AG04450 (cell line): Measurements from ENCODE around the gene TMBIM6. TPM values are rescaled to one million over a fixed set of nuclear protein-coding genes. Genes with fewer than 3 reads are reported as not detected.
"Not testable (repeated sequence)": the region's sequence is repeated elsewhere in the genome, so short reads cannot be mapped to it uniquely, and the experiment has no call there.

Source experiments
- CTCF ChIA-PET: fragments of 300-600, 350-600 bp; formaldehyde crosslinking; extraction: SDS; loops from one replicate; lab custom pipeline; 2022; ENCODE audit warnings: antibody characterized with exemption, inconsistent platforms; lab: Charles Lee
- POLR2A ChIA-PET: fragments of 350-600 bp; formaldehyde crosslinking; extraction: SDS; loops from one replicate; lab custom pipeline; 2021; ENCODE audit warnings: antibody characterized with exemption, inconsistent platforms; lab: Yijun Ruan, JAX
- DNase-seq: peaks from one replicate; pipeline ENCODE4 v3.0.0-alpha.2; 2011; ENCODE audit warnings: low read depth, low spot score
- H3K27ac ChIP-seq: one replicate; pipeline ENCODE4 v1.5.1; 2012; ENCODE audit warnings: low read depth, low read length, control low read depth
- H3K27me3 ChIP-seq: one replicate; pipeline ENCODE4 v1.6.0; 2012; ENCODE audit warnings: low read length; ENCODE audit not compliant: control insufficient read depth, insufficient read depth
- H3K4me3 ChIP-seq: 2 replicates; pipeline ENCODE4 v1.5.1; 2011; ENCODE audit warnings: mild to moderate bottlenecking, low read depth, low read length, control low read depth
- H3K9me3 ChIP-seq: 2 replicates; pipeline ENCODE4 v1.5.1; 2012; ENCODE audit warnings: low read length; ENCODE audit not compliant: control insufficient read depth, insufficient read depth
- polyA plus RNA-seq: library from polyadenylated mRNA; depleted of rRNA; stranded (reverse); fragments of >200 nt; gene quantifications from 2 replicates; pipeline ENCODE4 v1.2.3, GENCODE V29; 2011
- TF ChIP-seq, protein P1 (sequence below): IDR thresholded peaks from 2 replicates; pipeline ENCODE4 v1.5.1; 2011; ENCODE audit warnings: low read depth, low read length, control low read depth, inconsistent platforms

Gene TMBIM6
- polyA plus RNA-seq, 1 experiment, result 906 TPM

DNA sequence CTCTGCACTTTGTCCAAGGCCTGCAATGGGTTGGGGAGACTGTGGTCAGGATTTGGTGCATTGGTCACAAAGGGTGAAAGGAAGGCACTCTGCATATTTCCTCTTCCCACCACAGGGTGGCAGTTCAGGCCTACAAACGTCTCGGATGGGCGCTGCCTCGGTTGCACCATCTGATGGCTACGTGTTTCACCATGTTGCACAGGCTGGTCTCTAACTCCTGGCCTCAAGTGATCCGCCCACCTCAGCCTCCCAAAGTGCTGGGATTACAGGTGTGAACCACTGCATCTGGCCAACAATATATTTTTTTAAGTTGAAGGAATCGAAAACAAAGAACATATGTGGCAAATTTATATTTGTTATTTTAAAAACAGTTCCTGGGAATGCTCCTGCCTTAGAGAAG is 35.1 kb downstream of the TMBIM6 start:
- peak; percentile 56 for DNase-seq
- Histone ChIP-seq H3K4me3 (no peak overlapping the region), H3K27ac (no peak overlapping the region), H3K9me3 (no peaks in the 10 kb centered on the region), H3K27me3 (peaks cover 3% of the 10 kb centered on the region)
- ChIA-PET POLR2A (no interaction called here), CTCF (interaction anchor here (1.8 to 2.7 kb wide), 2 partner anchors 24 to 63 kb away, joined by 5 to 30 read pairs; no protein-coding TSS in a partner anchor)
- TF ChIP-seq, protein P1, sequence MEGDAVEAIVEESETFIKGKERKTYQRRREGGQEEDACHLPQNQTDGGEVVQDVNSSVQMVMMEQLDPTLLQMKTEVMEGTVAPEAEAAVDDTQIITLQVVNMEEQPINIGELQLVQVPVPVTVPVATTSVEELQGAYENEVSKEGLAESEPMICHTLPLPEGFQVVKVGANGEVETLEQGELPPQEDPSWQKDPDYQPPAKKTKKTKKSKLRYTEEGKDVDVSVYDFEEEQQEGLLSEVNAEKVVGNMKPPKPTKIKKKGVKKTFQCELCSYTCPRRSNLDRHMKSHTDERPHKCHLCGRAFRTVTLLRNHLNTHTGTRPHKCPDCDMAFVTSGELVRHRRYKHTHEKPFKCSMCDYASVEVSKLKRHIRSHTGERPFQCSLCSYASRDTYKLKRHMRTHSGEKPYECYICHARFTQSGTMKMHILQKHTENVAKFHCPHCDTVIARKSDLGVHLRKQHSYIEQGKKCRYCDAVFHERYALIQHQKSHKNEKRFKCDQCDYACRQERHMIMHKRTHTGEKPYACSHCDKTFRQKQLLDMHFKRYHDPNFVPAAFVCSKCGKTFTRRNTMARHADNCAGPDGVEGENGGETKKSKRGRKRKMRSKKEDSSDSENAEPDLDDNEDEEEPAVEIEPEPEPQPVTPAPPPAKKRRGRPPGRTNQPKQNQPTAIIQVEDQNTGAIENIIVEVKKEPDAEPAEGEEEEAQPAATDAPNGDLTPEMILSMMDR, result peak; percentile 87

DNA sequence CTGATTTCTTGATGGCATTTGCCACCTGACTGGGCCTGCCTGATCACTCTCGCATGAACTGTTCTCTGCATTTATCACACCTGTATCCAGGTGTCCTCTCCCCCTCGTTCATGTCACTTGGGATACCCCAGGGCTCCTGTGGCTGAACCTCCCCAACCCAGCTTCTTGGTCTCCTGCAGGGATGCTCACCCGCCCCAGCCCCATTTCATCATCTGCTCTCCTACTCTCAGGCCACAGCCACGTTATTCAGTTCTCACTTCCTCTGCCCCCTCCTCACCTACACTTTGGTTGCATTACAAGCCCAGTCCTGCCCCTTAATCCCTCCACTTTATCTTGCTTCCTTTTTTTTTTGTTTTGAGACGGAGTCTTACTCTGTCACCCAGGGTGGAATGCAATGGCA is 35.5 kb downstream of the TMBIM6 start:
- H3K27me3 ChIP-seq, result peaks cover 3% of the 10 kb centered on the region
- H3K4me3 ChIP-seq, result no peak overlapping the region
- no peaks in the 10 kb centered on the region for H3K9me3 ChIP-seq
- TF ChIP-seq, protein P1, result no peak
- no peak overlapping the region for H3K27ac ChIP-seq
- ChIA-PET CTCF (interaction anchor here (0.9 to 2.8 kb wide), 12 partner anchors 20 to 294 kb away, joined by 3 to 30 read pairs (median 5); no protein-coding TSS in a partner anchor), POLR2A (interaction anchor here (0.6 kb wide), 1 partner anchor 56 kb away, joined by 3 read pairs; no protein-coding TSS in a partner anchor)
- DNase-seq, result no peak

DNA sequence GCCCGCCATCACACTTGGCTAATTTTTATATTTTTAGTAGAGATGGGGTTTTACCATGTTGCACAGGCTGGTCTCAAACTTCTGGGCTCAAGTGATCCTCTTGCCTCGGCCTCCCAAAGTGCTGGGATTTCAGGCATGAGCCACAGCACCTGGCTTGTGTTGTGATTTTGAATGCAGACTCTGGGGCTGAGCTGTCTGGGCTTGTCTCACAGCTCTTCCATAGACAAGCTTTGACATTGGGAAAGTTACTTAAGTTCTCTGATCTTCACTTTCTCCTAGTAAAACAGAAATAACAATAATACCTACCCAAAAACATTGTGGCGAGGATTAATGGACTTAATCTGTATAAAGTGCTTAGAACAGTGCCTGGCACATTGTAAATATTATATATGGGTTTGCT is 36.0 kb downstream of the TMBIM6 start:
- ChIA-PET POLR2A (interaction anchor here (0.6 kb wide), 1 partner anchor 55 kb away, joined by 3 read pairs; no protein-coding TSS in a partner anchor), CTCF (interaction anchor here (0.6 to 2.8 kb wide), 20 partner anchors 13 to 294 kb away, joined by 3 to 30 read pairs (median 5); partner anchors contain the start of gene TMBIM6)
- TF ChIP-seq, protein P1, result no peak
- Histone ChIP-seq H3K4me3 (no peak overlapping the region), H3K27ac (no peak overlapping the region), H3K9me3 (no peaks in the 10 kb centered on the region), H3K27me3 (peaks cover 3% of the 10 kb centered on the region)
- no peak for DNase-seq

DNA sequence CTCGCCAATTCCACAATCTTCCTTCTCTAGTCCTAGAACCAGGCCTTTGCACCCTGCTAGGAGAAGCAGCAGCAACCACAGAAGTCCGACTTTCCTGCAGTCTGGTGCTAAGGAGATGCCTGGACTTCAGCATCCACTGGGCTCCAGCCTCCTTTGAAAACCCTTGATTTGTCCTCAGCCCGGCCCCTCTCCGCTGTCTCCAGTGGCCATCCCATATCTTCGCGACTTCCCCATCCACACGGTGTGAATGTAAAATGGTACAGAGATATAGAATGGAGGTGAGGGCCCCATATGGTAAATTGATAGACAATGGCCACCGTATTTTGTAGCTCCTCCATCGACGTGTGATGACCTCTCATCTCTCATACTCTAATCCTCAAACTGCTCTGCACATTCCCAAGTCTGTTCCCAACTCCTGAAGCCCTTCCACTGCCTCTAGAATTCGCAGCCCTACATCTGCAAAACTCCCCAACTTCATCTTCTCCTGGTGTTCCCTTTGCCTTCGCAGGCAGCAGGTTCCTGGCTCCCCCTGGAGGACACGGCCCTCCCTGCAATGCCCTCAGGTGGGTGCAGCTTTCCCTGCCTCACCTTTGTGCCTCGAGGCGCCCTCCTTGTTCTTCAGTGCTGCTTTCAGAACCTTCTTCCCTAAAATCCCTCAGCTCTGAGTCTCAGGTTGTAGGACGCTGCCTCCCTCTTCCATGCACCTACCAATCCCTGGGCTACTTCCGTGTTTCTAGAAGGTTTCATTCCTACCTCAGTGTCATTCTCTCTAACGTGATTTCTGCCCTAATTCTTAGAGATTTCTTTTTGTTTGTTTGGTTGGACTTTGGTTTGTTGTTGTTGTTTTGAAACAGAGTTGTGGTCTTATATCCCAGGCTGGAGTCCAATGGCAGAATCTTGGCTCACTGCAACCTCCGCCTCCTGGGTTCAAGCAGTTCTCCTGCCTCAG is 36.7 kb downstream of the TMBIM6 start:
- Histone ChIP-seq H3K9me3 (no peaks in the 10 kb centered on the region), H3K4me3 (no peak overlapping the region), H3K27ac (no peak overlapping the region), H3K27me3 (peaks cover 3% of the 10 kb centered on the region)
- TF ChIP-seq, protein P1, result peak; percentile 90
- no peak for DNase-seq
- CTCF ChIA-PET, result interaction anchor here (0.6 to 2.8 kb wide), 22 partner anchors 10 to 293 kb away, joined by 3 to 30 read pairs (median 5); partner anchors contain the start of gene TMBIM6
- POLR2A ChIA-PET, result no interaction called here

DNA sequence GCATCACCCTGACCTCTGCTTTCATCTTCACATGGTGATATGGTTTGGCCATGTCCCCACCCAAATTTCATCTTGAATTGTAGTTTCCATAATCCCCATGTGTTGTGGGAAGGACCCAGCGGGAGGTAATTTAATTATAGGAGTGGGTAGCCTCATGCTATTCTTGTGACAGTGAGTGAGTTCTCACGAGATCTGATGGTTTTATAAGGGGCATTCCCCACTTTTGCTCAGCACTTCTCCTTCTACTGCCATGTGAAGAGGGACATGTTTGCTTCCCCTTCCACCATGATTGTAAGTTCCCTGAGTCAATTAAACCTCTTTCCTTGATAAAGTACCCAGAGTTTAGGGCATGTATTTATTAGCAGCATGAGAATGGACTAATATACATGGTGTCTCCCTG is 38.2 kb downstream of the TMBIM6 start:
- H3K9me3 ChIP-seq, result no peaks in the 10 kb centered on the region
- no peak overlapping the region for H3K4me3 ChIP-seq
- no peak overlapping the region for H3K27ac ChIP-seq
- no peak for DNase-seq
- TF ChIP-seq, protein P1, result no peak
- H3K27me3 ChIP-seq, result peaks cover 3% of the 10 kb centered on the region
- ChIA-PET POLR2A (no interaction called here), CTCF (interaction anchor here (1.1 to 2.8 kb wide), 4 partner anchors 16 to 166 kb away, joined by 3 to 10 read pairs (median 8); no protein-coding TSS in a partner anchor)

DNA sequence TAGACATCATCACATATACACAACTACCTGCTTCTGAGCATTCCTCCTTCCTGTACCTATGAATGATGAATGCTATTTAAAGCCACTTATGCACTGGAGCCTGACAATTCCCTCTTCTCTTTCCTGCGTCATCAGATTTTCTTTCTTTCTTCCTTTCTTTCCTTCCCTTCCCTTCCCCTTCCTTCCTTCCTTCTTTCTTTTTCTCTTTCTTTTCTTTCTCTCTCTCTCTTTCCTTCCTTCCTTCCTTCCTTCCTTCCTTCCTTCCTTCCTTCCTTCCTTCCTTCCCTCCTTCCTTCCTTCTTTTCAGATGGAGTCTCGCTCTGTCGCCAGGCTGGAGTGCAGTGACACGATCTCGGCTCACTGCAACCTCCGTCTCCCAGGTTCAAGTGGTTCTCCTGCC is 39.6 kb downstream of the TMBIM6 start:
- not testable (repeated sequence) for H3K27me3 ChIP-seq, DNase-seq, H3K9me3 ChIP-seq, H3K4me3 ChIP-seq, H3K27ac ChIP-seq
- CTCF ChIA-PET, result interaction anchor here (1.1 to 1.4 kb wide), 2 partner anchors 58 to 60 kb away, joined by 3 to 6 read pairs; no protein-coding TSS in a partner anchor
- POLR2A ChIA-PET, result interaction anchor here (0.6 kb wide), 1 partner anchor 39 kb away, joined by 8 read pairs; no protein-coding TSS in a partner anchor
